M059J (cell line): ENCODE results near the gene CLCN7. TPM values are rescaled to one million over a fixed set of nuclear protein-coding genes. Genes with fewer than 3 reads are reported as not detected.

Experiments used
- DNase-seq: peaks from one replicate; pipeline ENCODE4 v3.0.0-alpha.2; 2012; ENCODE audit warnings: low read depth
- total RNA-seq: library from RNA; depleted of rRNA; stranded (reverse); fragments of >200 nt; shearing (Covaris generic); gene quantifications from 2 replicates; pipeline ENCODE4 v1.2.3, GENCODE V29; 2014

Gene CLCN7
- total RNA-seq, 1 experiment from 2014 or later = 84.0 TPM

DNA sequence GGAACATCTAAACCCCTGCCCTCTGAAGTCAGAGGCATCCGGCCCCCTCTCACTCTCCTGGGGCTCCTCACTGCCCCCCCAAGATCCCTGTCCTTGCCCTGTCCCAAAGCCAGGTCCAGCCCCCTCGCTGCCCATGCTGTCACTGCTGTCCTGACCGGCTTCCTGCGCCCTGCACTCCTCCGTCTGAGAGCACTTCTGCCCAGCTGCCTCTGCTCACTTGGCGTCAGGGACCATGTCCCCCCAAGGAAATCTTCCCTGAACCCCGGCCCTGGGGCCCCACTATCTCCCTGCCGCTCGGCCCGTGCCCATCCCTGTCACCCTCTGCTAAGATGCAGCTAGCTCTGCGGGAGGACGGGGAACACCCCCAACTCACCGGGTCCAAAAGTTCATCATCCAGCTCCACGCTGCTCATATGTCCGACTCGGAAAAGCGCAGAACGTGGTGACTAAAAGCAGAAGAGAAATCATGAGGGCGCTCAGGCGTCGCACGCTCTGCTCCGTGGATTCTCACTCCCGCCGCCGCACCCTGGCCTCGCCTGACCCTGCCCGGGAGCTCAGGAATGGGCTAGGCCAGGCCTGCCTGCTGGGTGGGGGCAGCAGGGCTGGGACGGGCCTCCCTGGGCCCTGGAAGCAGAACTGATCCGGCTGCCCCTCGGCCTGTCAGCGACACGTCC is 9.8 kb downstream of the CLCN7 start:
- no peak for DNase-seq

DNA sequence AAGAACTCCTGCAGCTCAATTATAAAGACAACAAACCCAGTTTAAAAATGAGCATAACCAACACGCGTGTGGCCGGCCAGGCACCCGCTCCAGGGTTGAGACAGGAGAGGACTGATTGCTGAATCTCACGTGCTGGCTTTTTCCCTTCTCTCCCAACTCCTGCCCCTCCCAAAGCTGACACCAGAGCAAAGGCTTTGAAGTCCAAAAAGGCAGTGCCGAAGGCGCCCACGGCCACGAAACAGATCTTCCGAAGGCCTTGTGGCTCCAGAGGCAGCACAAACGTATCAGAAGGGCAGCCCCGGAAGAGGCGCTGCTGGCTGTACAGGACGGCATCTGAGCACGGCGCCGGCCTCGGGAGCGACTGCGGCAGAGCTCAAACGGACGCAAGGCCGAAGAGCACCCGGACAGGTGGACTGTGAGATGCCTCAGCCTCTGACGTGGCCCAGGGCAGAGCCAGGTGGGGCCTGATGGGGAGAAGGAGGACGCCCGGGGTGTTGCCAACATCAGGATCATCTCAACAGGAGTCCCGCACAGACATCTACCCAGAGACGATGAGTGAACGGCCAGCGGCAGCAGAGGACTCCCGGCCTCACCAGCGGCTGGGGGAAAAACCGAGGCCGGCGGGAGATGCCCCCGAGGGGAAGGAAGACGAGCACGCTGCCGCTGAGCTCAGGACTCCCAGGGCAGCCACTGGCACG is 10.5 kb downstream of the CLCN7 start:
- no peak for DNase-seq

DNA sequence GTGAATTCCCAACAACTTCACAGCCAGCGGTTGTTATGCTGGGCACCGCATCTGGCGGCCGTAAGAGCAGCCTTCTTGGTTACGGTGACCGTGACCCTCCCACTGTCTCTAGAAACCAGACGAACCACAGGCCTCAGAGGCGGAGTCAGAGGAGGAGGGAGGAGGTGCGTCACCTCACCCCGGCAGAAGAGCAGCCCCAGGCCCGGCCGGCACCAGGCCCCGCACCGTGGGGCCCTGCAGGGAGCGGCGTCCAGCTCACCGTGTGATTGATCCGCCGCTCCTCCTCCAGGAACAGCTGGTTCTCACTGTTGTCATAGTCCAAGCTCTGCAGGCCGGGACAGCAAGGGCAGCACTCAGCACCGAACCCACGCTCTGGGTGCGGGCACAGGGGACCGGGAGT is 13.7 kb downstream of the CLCN7 start:
- DNase-seq = no peak

DNA sequence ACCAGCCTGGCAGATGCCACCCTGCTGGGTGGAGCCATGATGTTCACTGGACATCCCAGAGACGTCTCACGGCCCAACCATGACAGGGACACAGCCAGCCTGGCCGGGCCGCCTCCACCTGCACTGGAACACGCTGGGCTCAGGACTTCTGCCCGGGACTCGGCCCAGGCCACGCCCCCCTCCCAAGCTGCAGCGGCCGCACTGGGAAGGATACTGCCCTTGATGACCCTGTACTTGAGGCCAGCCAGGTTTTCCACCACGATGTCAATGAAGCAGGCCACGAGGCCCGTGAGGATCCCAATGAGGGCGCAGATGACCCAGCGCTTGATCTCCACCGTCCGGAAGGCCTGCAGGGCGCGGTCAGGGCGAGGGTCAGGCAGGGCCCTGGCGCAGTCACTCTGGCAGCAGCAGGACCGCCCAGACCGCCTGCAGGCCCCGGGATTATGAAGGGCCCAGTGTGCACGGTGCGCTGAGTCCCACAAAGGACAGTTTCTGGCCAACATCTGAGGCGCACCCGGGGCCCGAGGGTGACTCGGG is 14.2 kb downstream of the CLCN7 start:
- DNase-seq = no peak

DNA sequence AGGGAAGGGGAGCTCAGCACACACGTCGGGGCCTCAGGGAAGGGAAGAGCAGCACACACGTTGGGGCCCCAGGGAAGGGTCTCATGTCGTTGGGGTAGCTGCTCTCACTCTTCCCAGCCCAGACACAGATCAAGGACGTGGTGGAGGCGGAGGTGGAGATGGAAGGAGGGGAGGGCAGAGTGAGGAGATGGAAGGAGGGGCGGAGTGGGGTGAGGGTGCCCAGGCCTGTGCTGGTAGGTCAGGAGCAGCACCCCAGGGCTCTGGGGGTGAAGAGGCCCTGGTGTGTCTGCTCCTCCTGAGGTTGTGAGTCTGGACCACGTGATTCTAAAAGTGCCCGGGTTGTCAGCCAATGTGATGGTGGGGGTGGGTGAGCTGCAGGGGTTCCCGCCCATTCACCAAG is 14.9 kb downstream of the CLCN7 start:
- no peak for DNase-seq

DNA sequence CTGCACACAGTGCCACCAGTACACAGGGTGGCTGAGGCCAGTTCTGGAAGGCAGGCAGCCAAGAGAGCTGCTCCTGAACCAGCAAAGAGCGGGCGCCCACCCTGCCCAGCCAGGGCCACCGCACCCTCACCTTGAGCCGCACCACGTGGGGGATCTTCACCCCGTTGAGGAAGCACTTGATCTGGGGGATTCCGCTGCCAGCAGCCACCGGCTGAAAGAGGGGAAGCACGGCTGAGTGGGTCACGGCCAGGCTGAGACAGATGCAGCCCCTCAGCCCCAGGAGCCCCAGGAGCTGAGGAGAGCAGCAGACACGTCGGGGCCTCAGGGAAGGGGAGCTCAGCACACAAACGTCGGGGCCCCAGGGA is 15.9 kb downstream of the CLCN7 start:
- no peak for DNase-seq

DNA sequence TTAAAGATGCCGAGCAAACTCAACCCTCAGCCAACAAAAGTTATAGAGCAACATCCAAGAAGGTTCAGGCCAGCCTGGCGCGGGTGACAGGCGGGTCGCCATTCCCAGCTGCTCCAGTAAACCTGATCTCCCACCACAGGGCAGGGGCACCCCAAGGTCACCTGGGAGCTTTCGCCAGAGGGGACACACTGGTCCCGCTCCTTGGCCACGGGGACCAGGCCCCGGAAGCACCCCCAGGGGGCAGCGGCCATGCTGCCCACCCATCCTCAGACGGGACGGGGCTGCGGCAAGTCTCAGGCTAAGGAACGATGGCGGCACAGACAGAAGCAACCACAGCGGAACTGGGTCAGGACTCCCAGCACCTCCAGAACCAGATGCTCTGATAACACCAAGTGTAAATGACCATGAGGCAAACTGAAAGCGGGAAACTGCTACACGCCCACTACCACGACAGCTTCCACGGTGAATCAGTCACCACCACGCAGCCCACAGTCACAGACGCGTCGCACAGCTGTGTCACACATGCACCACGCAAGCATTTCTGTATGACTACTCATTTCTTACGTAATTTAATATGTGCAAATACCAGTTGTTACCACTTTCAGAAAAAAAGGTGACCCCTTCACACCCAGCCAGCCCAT is 16.4 kb downstream of the CLCN7 start:
- no peak for DNase-seq

DNA sequence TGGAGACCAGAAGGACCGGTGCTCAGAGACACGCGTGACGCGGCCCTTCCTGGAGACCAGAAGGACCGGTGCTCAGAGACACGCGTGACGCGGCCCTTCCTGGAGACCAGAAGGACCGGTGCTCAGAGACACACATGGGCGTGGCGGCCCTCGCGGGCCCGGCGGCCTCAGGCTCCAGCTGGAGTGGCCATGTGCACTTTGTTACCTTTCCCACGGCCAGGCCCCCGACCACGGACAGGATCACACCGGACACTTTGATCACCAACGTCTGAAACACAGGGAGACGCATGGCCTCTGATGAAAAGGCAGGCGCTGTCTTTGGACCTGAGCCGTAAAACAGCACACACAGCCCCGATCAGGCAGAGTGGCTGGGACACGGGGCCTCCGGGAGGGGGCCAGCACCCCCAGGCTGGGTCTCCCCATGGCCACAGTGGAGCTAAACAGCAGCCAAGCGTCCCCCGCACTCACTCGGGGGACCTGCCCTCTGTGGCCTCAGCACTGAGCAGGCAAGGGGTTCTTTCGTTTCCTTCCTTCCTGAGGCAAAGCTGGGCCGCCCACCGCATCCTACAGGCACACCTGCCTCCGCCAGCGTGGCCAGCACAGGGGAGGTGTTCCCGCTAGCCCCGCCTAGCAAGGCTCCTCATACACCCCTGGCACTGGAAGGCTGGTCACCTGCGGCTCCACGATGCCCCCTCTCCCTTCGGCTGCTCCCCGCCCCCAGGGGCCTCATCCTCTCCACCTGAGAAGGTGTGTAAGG is 17.2 kb downstream of the CLCN7 start:
- no peak for DNase-seq

DNA sequence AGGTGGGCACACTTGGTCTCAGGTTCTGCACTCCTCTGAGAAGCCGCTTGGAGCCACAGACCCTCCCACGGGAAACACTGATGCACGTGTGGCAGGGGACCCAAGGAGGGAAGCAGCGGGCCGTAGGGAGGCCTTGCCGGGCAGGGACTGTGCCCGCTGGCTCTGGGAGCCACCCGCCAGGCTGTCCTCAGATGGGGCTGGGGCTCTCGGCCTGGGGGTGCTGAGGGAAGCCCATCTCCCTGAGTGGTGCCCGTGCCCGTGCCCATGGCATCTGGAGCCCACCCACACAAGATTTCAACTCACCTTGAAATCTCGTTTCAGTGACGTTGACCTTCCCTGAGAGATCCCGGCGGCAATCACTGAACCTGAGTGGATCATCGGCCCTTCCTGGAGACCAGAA is 17.9 kb downstream of the CLCN7 start:
- DNase-seq = no peak

DNA sequence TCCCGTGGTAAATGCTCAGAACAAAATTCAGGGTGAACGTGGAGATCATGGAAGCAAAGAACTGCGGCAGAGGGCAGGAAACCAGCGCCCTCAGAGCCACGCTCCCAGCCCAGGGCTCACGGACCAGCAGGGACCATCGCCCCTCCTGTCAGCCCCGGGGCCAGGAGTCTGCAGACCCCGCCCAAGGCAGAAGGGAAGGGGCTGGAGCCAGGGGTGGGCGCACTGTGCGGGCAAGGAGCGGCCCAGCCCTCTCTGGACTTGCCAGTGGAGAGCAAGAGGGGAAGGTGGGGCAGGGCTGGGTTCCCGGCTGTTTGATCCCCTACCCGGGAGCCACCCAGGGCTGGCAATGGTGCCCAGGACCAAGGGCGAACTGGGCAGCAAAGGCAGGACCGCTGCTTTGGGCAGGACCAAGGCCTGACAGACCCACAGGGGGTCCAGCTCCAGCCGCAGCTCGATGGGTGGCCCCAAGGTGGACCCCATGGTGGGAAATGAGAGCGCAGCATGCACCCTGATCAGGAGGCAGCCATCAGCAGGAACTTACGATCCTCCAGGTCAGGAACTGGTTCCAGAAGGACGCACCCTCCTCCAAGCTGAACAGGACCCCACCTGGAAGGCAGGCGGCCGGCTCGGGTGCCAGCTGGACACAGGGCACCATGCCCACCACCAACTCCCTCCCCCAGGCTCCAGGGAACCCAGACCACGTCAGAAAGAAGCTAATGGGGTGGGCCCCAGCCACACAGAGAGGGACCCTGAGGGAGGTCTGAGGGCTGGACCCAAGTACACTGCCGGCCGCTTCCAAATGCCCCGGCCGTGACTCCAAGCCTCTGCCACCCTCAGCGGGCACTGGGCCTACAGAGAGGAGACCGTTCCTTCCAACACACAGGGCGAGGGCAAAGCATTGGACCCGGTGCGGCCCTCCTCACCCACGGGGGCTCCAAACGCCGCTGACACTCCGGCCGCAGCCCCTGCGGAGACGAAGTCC is 19.3 kb downstream of the CLCN7 start:
- no peak for DNase-seq

DNA sequence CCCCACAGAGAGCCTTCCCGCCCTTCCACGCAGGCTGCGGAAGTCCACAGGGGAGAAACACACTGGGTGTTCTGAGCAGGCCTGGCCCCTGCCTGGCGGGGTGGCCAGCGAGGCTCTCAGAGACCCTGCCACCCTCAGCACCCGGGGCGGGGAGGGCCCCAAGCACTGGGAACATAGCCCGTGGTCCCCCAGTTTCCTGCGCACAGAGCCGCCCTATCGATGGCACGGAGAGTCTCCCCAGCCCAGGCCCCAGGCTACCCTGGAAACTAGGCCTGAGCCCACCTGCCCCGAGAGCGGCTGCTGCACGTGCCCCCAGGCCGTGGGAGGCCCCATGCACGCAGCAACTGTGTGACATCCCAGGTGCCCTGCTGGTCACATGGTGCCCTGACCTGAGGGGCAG is 20.3 kb downstream of the CLCN7 start:
- DNase-seq = no peak

DNA sequence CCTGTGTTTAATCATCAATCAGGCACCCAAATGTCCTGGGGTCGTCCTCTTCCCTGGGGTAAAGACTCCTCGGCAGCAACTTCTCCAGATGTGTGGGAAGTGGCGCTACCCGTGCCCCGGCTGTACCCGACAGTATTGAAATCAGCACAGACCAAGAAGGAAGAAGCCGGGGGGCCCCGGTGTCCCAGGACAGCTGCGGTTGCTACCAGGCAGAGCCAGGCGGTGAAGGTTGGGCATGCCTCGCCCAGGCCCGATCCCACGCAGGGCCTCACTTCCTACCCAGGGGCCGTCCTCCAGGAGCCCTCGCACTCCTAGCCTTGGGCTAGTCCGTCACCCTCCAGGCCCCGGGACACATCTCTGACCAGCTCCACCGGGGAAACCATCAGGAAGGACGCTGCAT is 21.5 kb downstream of the CLCN7 start:
- no peak for DNase-seq

DNA sequence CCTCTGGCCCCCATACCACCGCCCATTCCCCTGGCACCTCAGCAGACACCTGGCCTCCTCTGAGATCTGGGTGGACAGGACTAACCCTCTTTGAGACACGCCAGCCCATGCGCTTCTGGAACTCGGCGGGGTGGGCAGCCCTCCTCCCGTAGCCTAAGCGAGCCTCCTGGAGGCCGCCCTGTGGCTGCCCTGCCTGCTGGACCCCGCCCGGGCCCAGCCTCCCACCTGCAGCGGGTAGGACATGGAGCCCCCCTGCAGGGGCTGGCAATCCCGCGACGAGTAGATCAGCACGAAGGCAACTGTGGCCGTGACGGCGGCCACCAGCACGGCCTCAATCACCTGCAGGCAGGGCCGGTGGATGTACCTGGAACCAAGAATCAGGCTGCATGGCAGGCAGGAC is 22.3 kb downstream of the CLCN7 start:
- no peak for DNase-seq

DNA sequence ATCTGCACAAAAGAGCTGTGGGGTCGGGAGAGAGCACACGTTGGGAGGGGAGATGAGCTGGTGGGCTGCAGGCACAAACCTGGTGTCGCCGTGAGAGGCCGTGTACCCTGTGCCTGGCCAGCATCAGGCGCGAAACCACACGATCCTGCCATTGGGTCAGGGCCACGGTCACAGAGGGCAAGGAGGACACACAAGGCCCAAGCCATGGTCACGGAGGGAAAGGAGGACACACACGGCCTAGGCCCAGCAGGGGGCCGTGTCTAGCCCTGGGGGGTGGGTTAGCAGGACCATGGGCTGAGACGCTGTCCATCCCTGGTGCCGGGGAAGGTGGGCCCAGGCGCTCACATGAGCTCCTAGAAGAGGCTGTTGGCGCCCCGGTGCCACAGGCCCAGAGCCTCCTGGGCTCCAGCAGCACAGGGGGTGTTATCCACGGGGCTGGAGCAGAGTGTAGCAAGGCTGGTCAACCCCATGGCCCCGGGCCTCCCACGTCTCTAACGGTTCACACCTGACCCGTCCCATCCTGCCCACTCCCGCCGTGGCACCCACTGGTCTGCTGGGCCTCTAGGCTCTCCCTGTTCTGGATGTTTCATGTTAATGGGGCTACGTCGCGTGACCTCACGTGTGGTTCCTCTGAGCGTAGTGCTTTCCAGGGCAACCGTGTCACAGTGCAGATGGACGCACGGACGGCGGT is 23.0 kb downstream of the CLCN7 start:
- no peak for DNase-seq

DNA sequence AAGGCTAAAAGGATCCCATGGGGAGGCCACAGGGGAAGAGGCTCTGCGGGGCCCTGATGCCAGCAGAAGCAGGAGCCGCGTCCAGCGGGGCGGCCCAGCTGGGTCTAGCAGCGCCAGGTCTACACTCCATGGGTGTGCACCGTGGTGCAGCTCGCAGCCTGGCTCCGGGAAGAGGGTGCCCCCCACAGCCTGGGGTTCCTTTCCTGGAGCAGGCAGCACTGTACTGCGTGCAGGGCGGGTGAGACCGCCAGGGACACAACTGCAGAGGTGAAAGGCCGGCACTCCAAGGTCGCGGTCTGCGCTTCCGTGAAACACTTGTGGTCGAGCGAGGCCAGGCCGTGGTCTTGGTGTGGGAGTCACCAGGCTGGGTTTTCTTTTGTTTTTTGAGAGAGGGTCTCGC is 24.0 kb downstream of the CLCN7 start:
- DNase-seq = no peak

DNA sequence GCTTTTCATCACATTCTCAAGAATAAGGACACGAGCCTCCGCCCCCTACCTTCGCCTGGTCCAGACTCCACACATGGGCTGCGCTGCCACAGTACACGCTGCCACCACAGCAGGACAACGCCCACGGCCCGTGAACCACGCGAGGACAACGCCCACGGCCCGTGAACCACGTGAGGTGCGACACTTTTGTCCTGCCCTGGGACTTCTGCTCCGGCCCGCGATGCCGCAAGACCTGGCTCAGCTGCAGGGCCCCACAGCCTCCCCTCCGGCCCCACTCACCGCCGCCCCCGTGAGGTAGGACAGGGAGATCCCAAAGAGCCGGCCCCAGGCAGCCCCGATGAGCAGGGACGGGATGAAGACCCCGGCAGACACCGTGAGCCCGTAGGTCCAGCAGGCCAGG is 24.6 kb downstream of the CLCN7 start:
- no peak for DNase-seq

DNA sequence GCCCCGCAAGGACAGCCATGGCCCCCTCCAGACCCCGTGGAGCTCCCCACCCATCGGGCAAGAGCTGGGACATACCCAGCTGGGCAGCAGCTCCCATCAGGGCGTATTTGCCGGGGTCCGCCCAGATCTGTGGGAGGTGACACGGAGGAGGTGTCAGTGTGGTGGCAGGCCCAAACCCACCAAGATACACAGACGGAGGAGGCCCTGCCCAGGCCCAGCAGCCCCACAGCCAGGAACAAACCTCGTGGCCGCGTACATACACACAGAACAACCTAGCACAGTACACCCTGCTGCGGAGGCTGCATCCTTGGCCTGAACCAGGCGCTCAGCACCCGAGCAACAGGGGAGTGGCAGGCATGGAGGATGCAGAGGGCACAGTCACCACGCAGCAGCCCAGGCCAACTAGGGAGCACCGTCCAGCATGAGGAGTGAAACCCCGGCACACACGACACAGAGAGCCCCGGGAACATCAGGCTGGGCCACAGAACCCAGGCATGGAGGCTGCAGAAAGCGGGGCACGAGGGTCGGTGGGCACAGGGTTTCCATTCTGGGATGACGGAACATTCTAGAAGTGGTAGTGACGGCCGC is 25.5 kb downstream of the CLCN7 start:
- no peak for DNase-seq

DNA sequence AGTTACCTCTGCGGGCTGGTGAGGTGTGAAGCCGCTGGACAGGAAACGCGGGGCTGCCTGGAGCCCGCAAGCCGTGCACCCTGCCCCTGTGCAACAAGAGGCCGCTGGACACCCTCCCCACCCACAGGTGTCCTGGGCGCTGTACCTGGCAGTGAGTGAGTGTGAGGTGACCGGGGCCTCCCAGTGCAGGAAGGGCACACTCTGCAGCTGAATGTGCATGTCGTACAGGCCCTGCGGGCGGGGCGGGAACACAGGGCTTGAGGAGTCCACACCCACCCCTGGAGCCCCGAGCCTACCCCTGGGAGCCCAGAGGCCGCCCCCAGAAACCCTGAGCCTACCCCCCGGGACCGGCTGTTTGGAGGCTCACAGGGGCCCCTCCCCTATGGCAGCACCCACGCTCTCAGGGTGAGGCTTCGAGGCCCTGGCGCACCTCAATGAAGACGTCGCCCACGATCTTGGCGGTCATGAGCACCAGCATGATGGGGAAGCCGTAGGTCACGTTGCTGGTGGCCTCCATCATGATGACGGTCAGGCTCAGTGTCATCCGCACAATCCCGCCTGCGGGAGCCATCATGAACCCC is 26.2 kb downstream of the CLCN7 start:
- no peak for DNase-seq

DNA sequence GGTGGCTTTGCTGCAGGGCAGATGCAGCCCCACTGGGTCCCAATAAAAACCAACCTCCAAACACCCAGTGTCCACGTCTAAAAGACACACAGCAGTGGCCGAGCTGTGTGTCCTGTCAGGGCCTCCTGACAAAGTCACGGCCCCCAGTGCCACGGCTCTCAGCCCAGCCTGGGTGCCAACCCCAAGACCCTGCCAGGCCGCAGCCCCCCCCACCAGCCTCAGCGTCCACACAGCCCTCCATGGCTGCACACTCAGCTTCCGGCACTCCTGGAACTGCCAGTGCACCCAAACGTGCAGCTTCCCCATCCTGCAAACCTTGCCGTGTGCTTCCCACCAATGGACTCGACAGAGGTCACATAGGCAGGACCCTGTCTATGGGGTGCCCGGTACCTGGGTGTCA is 26.9 kb downstream of the CLCN7 start:
- DNase-seq = no peak
